ENCODE measurements around the gene SLC7A11. TPM values are rescaled to one million over a fixed set of nuclear protein-coding genes. Genes with fewer than 3 reads are reported as not detected.

Gene SLC7A11
- total and polyA plus RNA-seq, 2 experiments from 2014 or later, result 5.1 to 24.3 TPM

DNA sequence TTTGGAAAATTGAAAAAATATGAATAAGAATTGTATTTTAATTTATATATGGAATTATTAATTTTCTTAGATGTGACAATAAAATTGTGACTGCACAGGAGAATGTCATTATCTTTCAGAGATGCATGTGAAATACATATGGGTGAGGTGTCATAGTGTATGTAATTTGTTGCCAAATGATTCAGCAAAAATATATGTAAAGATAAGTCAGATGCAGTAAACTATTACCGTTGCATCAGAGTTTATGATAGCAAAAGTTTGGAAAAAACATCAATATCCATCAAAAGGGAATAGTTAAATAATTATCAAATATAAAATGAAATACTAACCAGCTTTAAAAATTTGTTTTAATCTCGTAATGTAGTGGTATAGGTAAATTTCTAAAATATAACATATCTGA, 10.4 kb upstream of the SLC7A11 start:
- Histone ChIP-seq H3K4me3 (no peak overlapping the region), H3K9me3 (ENCODE audit: low read depth) (no peaks in the 10 kb centered on the region), H3K36me3 (replicated peaks; ENCODE audit: insufficient read depth, low read depth) (no peaks in the 10 kb centered on the region), H3K4me2 (no peak overlapping the region), H2AFZ (no peak overlapping the region), H3K9me2 (replicated peaks; ENCODE audit: insufficient read depth) (no peaks in the 10 kb centered on the region), H3K27me3 (no peaks in the 10 kb centered on the region), H3K4me1 (ENCODE audit: insufficient read depth) (no peaks in the 10 kb centered on the region), H3K79me2 (no peaks in the 10 kb centered on the region), H4K20me1 (ENCODE audit: insufficient read depth, poor library complexity, severe bottlenecking) (no peaks in the 10 kb centered on the region), H3K27ac (no peak overlapping the region)
- DNase-seq (ENCODE audit: low spot score), result no peak
- no peak for TF ChIP-seq EZH2phosphoT487 (IDR thresholded peaks at IDR 0.05; ENCODE audit: low read depth, severe bottlenecking, unreplicated experiment)
- TF ChIP-seq EZH2 (IDR thresholded peaks at IDR 0.05; ENCODE audit: borderline replicate concordance), result no peak
- TF ChIP-seq, protein P1, sequence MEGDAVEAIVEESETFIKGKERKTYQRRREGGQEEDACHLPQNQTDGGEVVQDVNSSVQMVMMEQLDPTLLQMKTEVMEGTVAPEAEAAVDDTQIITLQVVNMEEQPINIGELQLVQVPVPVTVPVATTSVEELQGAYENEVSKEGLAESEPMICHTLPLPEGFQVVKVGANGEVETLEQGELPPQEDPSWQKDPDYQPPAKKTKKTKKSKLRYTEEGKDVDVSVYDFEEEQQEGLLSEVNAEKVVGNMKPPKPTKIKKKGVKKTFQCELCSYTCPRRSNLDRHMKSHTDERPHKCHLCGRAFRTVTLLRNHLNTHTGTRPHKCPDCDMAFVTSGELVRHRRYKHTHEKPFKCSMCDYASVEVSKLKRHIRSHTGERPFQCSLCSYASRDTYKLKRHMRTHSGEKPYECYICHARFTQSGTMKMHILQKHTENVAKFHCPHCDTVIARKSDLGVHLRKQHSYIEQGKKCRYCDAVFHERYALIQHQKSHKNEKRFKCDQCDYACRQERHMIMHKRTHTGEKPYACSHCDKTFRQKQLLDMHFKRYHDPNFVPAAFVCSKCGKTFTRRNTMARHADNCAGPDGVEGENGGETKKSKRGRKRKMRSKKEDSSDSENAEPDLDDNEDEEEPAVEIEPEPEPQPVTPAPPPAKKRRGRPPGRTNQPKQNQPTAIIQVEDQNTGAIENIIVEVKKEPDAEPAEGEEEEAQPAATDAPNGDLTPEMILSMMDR (IDR thresholded peaks at IDR 0.05; ENCODE audit: poor library complexity), result no peak
- WGBS (ENCODE audit: low lambda C conversion rate, missing lambda C conversion rate), result 87% methylated on average over 2 of the region's 2 CpGs

DNA sequence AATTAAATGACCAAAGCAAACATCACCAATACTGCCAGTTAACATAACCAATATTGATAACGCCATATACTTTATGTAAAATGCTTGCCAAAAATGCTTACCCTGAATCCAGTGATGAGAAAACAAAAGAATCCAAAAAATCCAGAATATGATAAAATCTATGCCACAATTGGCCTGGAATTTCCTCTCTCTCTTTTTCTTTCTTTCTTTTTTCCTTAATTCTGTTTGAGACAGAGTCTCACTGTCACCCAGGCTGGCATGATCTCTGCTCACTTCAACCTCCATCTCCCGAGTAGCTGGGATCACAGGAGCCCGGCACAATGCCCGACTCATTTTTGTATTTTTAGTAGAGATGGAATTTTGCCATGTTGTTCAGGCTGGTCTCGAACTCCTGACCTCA, 9.8 kb upstream of the SLC7A11 start:
- WGBS (ENCODE audit: low lambda C conversion rate, missing lambda C conversion rate), result 86% methylated on average over 5 of the region's 5 CpGs
- no peaks in the 10 kb centered on the region for H4K20me1 ChIP-seq (ENCODE audit: insufficient read depth, poor library complexity, severe bottlenecking)
- TF ChIP-seq EZH2 (IDR thresholded peaks at IDR 0.05; ENCODE audit: borderline replicate concordance) (no peak), EZH2phosphoT487 (IDR thresholded peaks at IDR 0.05; ENCODE audit: low read depth, severe bottlenecking, unreplicated experiment) (no peak)
- TF ChIP-seq, protein P1 (IDR thresholded peaks at IDR 0.05; ENCODE audit: poor library complexity), result no peak
- no peak overlapping the region for H3K4me2 ChIP-seq
- no peaks in the 10 kb centered on the region for H3K9me2 ChIP-seq (replicated peaks; ENCODE audit: insufficient read depth)
- no peaks in the 10 kb centered on the region for H3K36me3 ChIP-seq (replicated peaks; ENCODE audit: insufficient read depth, low read depth)
- no peaks in the 10 kb centered on the region for H3K27me3 ChIP-seq
- no peak overlapping the region for H3K4me3 ChIP-seq
- no peaks in the 10 kb centered on the region for H3K4me1 ChIP-seq (ENCODE audit: insufficient read depth)
- no peaks in the 10 kb centered on the region for H3K9me3 ChIP-seq (ENCODE audit: low read depth)
- DNase-seq (ENCODE audit: low spot score), result no peak
- H2AFZ ChIP-seq, result no peak overlapping the region
- H3K79me2 ChIP-seq, result no peaks in the 10 kb centered on the region
- no peak overlapping the region for H3K27ac ChIP-seq

DNA sequence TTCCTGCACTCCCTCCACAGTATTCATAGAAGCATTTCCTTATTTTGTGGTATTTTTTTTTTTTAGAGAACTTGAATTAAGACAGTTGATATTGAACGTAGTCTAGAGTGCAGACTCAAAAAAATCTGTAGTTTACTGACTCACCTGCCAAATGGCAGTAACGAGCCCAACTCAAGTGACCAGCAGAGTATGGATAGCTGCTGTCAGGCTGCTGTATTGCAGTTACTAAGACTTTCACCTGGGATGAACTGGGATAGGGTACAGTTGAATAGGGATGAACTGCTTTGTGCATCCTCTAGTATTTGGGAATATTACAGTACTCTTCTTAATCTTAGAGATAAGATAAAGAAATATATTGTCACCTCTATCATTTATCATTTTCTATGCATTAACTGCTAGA, 7.0 kb upstream of the SLC7A11 start:
- TF ChIP-seq EZH2 (IDR thresholded peaks at IDR 0.05; ENCODE audit: borderline replicate concordance) (no peak), EZH2phosphoT487 (IDR thresholded peaks at IDR 0.05; ENCODE audit: low read depth, severe bottlenecking, unreplicated experiment) (no peak)
- TF ChIP-seq, protein P1 (IDR thresholded peaks at IDR 0.05; ENCODE audit: poor library complexity), result no peak
- Histone ChIP-seq H3K27me3 (no peaks in the 10 kb centered on the region), H3K79me2 (no peaks in the 10 kb centered on the region), H4K20me1 (ENCODE audit: insufficient read depth, poor library complexity, severe bottlenecking) (no peaks in the 10 kb centered on the region), H3K9me2 (replicated peaks; ENCODE audit: insufficient read depth) (no peaks in the 10 kb centered on the region), H3K4me1 (ENCODE audit: insufficient read depth) (no peaks in the 10 kb centered on the region), H3K4me2 (no peak overlapping the region), H3K4me3 (no peak overlapping the region), H3K36me3 (replicated peaks; ENCODE audit: insufficient read depth, low read depth) (no peaks in the 10 kb centered on the region), H3K9me3 (ENCODE audit: low read depth) (no peaks in the 10 kb centered on the region), H2AFZ (no peak overlapping the region), H3K27ac (no peak overlapping the region)
- WGBS (ENCODE audit: low lambda C conversion rate, missing lambda C conversion rate), result 85% methylated on average over 2 of the region's 2 CpGs
- no peak for DNase-seq (ENCODE audit: low spot score)

DNA sequence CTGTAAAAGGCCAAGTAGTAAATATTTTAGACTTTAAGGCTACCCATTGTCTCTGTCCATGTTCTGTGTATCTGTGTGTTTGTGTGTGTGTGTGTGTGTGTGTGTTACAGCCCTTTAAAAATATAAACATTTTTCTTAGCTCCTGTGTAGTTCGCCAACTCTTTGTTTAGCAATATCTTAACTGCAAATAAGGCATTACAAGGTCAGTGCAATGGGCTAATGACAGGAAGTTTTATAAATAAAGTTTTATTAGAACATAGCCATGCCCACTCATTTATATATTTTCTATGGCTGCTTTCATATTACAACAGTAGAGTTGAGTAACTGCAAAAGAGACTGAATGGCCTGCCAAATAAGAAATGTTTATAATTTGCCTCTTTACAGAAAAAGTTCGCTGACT, 5.9 kb upstream of the SLC7A11 start:
- no peaks in the 10 kb centered on the region for H3K9me2 ChIP-seq (replicated peaks; ENCODE audit: insufficient read depth)
- H3K27me3 ChIP-seq, result no peaks in the 10 kb centered on the region
- no peak overlapping the region for H2AFZ ChIP-seq
- no peaks in the 10 kb centered on the region for H4K20me1 ChIP-seq (ENCODE audit: insufficient read depth, poor library complexity, severe bottlenecking)
- H3K4me2 ChIP-seq, result no peak overlapping the region
- no peaks in the 10 kb centered on the region for H3K9me3 ChIP-seq (ENCODE audit: low read depth)
- H3K36me3 ChIP-seq (replicated peaks; ENCODE audit: insufficient read depth, low read depth), result no peaks in the 10 kb centered on the region
- TF ChIP-seq EZH2 (IDR thresholded peaks at IDR 0.05; ENCODE audit: borderline replicate concordance), result no peak
- TF ChIP-seq EZH2phosphoT487 (IDR thresholded peaks at IDR 0.05; ENCODE audit: low read depth, severe bottlenecking, unreplicated experiment), result no peak
- TF ChIP-seq, protein P1 (IDR thresholded peaks at IDR 0.05; ENCODE audit: poor library complexity), result no peak
- H3K79me2 ChIP-seq, result no peaks in the 10 kb centered on the region
- 82% methylated on average over 2 of the region's 2 CpGs for WGBS (ENCODE audit: low lambda C conversion rate, missing lambda C conversion rate)
- no peak overlapping the region for H3K4me3 ChIP-seq
- no peak overlapping the region for H3K27ac ChIP-seq
- no peak for DNase-seq (ENCODE audit: low spot score)
- no peaks in the 10 kb centered on the region for H3K4me1 ChIP-seq (ENCODE audit: insufficient read depth)
